ENCODE results near the gene USP14. TPM values are rescaled to one million over a fixed set of nuclear protein-coding genes. Genes with fewer than 3 reads are reported as not detected.
"Not testable (repeated sequence)": the region's sequence is repeated elsewhere in the genome, so short reads cannot be mapped to it uniquely, and the experiment has no call there.

Gene USP14
- total RNA-seq, 2 experiments from 2014 or later = 53.0 to 57.0 TPM

- Mint-ChIP-seq H3K4me3 (no peak overlapping the region), H3K4me1 (peaks cover 3% of the 10 kb centered on the region), H3K36me3 (no peaks in the 10 kb centered on the region), H3K9me3 (no peaks in the 10 kb centered on the region), H3K27me3 (peaks cover 10% of the 10 kb centered on the region), H3K27ac (no peak overlapping the region)
- POLR2A ChIA-PET = no interaction called here
- ATAC-seq (ENCODE audit: low read depth) (no peak), DNase-seq (no peak)
Measured at GRCh38 chr18:140670-141266, 17.6 kb upstream of the USP14 start.

GRCh38 chr18:142624-143296 is 15.6 kb upstream of the USP14 start:
- H3K4me1 Mint-ChIP-seq; H3K9me3 Mint-ChIP-seq; DNase-seq; ATAC-seq (ENCODE audit: low read depth); H3K36me3 Mint-ChIP-seq; H3K4me3 Mint-ChIP-seq; H3K27ac Mint-ChIP-seq; POLR2A ChIA-PET: not testable (repeated sequence)
- H3K27me3 Mint-ChIP-seq = peaks cover 14% of the 10 kb centered on the region

- Mint-ChIP-seq H3K4me3 (no peak overlapping the region), H3K36me3 (no peaks in the 10 kb centered on the region), H3K27ac (no peak overlapping the region), H3K9me3 (no peaks in the 10 kb centered on the region), H3K27me3 (peaks cover 27% of the 10 kb centered on the region), H3K4me1 (no peaks in the 10 kb centered on the region)
- ATAC-seq (ENCODE audit: low read depth) (no peak), DNase-seq (no peak)
- POLR2A ChIA-PET = no interaction called here
Measured at GRCh38 chr18:148841-149240, 9.5 kb upstream of the USP14 start.

GRCh38 chr18:154151-154550 is 4.2 kb upstream of the USP14 start:
- Mint-ChIP-seq H3K27ac (no peak overlapping the region), H3K27me3 (peaks cover 9% of the 10 kb centered on the region), H3K36me3 (no peaks in the 10 kb centered on the region), H3K4me3 (no peak overlapping the region), H3K9me3 (no peaks in the 10 kb centered on the region), H3K4me1 (peaks cover 3% of the 10 kb centered on the region)
- DNase-seq (no peak), ATAC-seq (ENCODE audit: low read depth) (no peak)
- POLR2A ChIA-PET = no interaction called here

- POLR2A ChIA-PET = no interaction called here
- H3K36me3 Mint-ChIP-seq = no peaks in the 10 kb centered on the region
- no peak overlapping the region for H3K4me3 Mint-ChIP-seq
- ATAC-seq (ENCODE audit: low read depth) (no peak), DNase-seq (no peak)
- peaks cover 2% of the 10 kb centered on the region for H3K27me3 Mint-ChIP-seq
- H3K4me1 Mint-ChIP-seq = peaks cover 10% of the 10 kb centered on the region
- no peaks in the 10 kb centered on the region for H3K9me3 Mint-ChIP-seq
- no peak overlapping the region for H3K27ac Mint-ChIP-seq
Measured at GRCh38 chr18:155688-156087, 2.7 kb upstream of the USP14 start.

- no peak overlapping the region for H3K27ac Mint-ChIP-seq
- ATAC-seq (ENCODE audit: low read depth) = no peak
- H3K27me3 Mint-ChIP-seq = peaks cover 2% of the 10 kb centered on the region
- H3K4me1 Mint-ChIP-seq = peaks cover 15% of the 10 kb centered on the region
- no peak overlapping the region for H3K4me3 Mint-ChIP-seq
- no peaks in the 10 kb centered on the region for H3K9me3 Mint-ChIP-seq
- H3K36me3 Mint-ChIP-seq = peaks cover 4% of the 10 kb centered on the region
- DNase-seq = no peak
- POLR2A ChIA-PET = no interaction called here
Measured at GRCh38 chr18:156514-157230, 1.7 kb upstream of the USP14 start.

- ATAC-seq (ENCODE audit: low read depth) (no peak), DNase-seq (no peak)
- Mint-ChIP-seq H3K4me1 (peaks cover 22% of the 10 kb centered on the region), H3K27ac (peak overlapping the region; percentile 95), H3K4me3 (peak overlapping the region; percentile 93), H3K9me3 (no peaks in the 10 kb centered on the region), H3K27me3 (no peaks in the 10 kb centered on the region), H3K36me3 (peaks cover 7% of the 10 kb centered on the region)
- POLR2A ChIA-PET = interaction anchor here (0.7 kb wide), 1 partner anchor 109 kb away, joined by 3 read pairs; the partner anchor contains the start of gene THOC1
Measured at GRCh38 chr18:159037-159652, 788 bp downstream of the USP14 start.

GRCh38 chr18:159933-160332 is 1.6 kb downstream of the USP14 start:
- peak overlapping the region; percentile 93 for H3K4me3 Mint-ChIP-seq
- no peak for DNase-seq
- peak overlapping the region; percentile 95 for H3K27ac Mint-ChIP-seq

GRCh38 chr18:160831-161570 is 2.6 kb downstream of the USP14 start:
- H3K4me1 Mint-ChIP-seq = peaks cover 22% of the 10 kb centered on the region
- DNase-seq (no peak), ATAC-seq (ENCODE audit: low read depth) (no peak)
- POLR2A ChIA-PET = no interaction called here
- no peaks in the 10 kb centered on the region for H3K27me3 Mint-ChIP-seq
- H3K36me3 Mint-ChIP-seq = peaks cover 17% of the 10 kb centered on the region
- H3K9me3 Mint-ChIP-seq = no peaks in the 10 kb centered on the region
- H3K27ac Mint-ChIP-seq = no peak overlapping the region
- peak overlapping the region; percentile 49 for H3K4me3 Mint-ChIP-seq

More at GRCh38 chr18:159933-160332, 1.6 kb downstream of the USP14 start:
- ATAC-seq (ENCODE audit: low read depth) = no peak
- Mint-ChIP-seq H3K4me1 (peaks cover 22% of the 10 kb centered on the region), H3K27me3 (no peaks in the 10 kb centered on the region), H3K9me3 (no peaks in the 10 kb centered on the region), H3K36me3 (peaks cover 9% of the 10 kb centered on the region)
- POLR2A ChIA-PET = interaction anchor here (0.7 kb wide), 1 partner anchor 108 kb away, joined by 3 read pairs; the partner anchor contains the start of gene THOC1

- H3K27ac Mint-ChIP-seq = no peak overlapping the region
- no peak overlapping the region for H3K4me3 Mint-ChIP-seq
- H3K9me3 Mint-ChIP-seq = no peaks in the 10 kb centered on the region
- H3K27me3 Mint-ChIP-seq = no peaks in the 10 kb centered on the region
- no peak for DNase-seq
- POLR2A ChIA-PET = no interaction called here
- H3K4me1 Mint-ChIP-seq = no peaks in the 10 kb centered on the region
- ATAC-seq (ENCODE audit: low read depth) = no peak
- H3K36me3 Mint-ChIP-seq = peaks cover 35% of the 10 kb centered on the region
Measured at GRCh38 chr18:172361-172760, 14.0 kb downstream of the USP14 start.

- Mint-ChIP-seq H3K9me3 (no peaks in the 10 kb centered on the region), H3K27me3 (no peaks in the 10 kb centered on the region), H3K4me1 (peaks cover 19% of the 10 kb centered on the region), H3K4me3 (peak overlapping the region; percentile 32), H3K36me3 (peaks cover 22% of the 10 kb centered on the region), H3K27ac (no peak overlapping the region)
- no peak for ATAC-seq (ENCODE audit: low read depth)
- POLR2A ChIA-PET = no interaction called here
- no peak for DNase-seq
Measured at GRCh38 chr18:179499-179898, 21.1 kb downstream of the USP14 start.

GRCh38 chr18:181711-182110 is 23.4 kb downstream of the USP14 start:
- ATAC-seq (ENCODE audit: low read depth) (no peak), DNase-seq (no peak)
- peaks cover 21% of the 10 kb centered on the region for H3K36me3 Mint-ChIP-seq
- H3K27ac Mint-ChIP-seq = peak overlapping the region; percentile 26
- peaks cover 19% of the 10 kb centered on the region for H3K4me1 Mint-ChIP-seq
- no peaks in the 10 kb centered on the region for H3K27me3 Mint-ChIP-seq
- POLR2A ChIA-PET = no interaction called here
- no peak overlapping the region for H3K4me3 Mint-ChIP-seq
- no peaks in the 10 kb centered on the region for H3K9me3 Mint-ChIP-seq

GRCh38 chr18:183769-184168 is 25.4 kb downstream of the USP14 start:
- no peaks in the 10 kb centered on the region for H3K27me3 Mint-ChIP-seq
- ATAC-seq (ENCODE audit: low read depth) (no peak), DNase-seq (no peak)
- peaks cover 17% of the 10 kb centered on the region for H3K4me1 Mint-ChIP-seq
- H3K9me3 Mint-ChIP-seq = no peaks in the 10 kb centered on the region
- no peak overlapping the region for H3K27ac Mint-ChIP-seq
- POLR2A ChIA-PET = no interaction called here
- peaks cover 16% of the 10 kb centered on the region for H3K36me3 Mint-ChIP-seq
- H3K4me3 Mint-ChIP-seq = no peak overlapping the region
